RPMI7951 (cell line): Measurements from ENCODE around the gene EXOSC6. TPM values are rescaled to one million over a fixed set of nuclear protein-coding genes. Genes with fewer than 3 reads are reported as not detected.
"Not testable (repeated sequence)": the region's sequence is repeated elsewhere in the genome, so short reads cannot be mapped to it uniquely, and the experiment has no call there.

ENCODE experiments used
- DNase-seq: peaks from one replicate; pipeline ENCODE4 v3.0.0-alpha.2; 2012; ENCODE audit warnings: low read depth
- total RNA-seq: library from RNA; depleted of rRNA; stranded (reverse); fragments of >200 nt; shearing (Covaris generic); gene quantifications from 2 replicates; pipeline ENCODE4 v1.2.3, GENCODE V29; 2014; rRNA removed

Gene EXOSC6
- total RNA-seq, 1 experiment from 2014 or later, result 10.0 TPM

GRCh38 chr16:70199170-70199569 is 52.6 kb downstream of the EXOSC6 start:
- DNase-seq, result peak; percentile 1

- not testable (repeated sequence) for DNase-seq
Observed at GRCh38 chr16:70198666-70199065, 53.1 kb downstream of the EXOSC6 start.

- not testable (repeated sequence) for DNase-seq
Observed at GRCh38 chr16:70198230-70198629, 53.5 kb downstream of the EXOSC6 start.

GRCh38 chr16:70197611-70198010 is 54.1 kb downstream of the EXOSC6 start:
- DNase-seq, result not testable (repeated sequence)

Other genes starting within 250 kb of the EXOSC6 start
- 12.2 and 13.1 TPM in 2 replicates for gene PDPR, start 137.6 kb downstream of the EXOSC6 start, total RNA-seq
- not detected in 2 replicates for gene CLEC18C, start 78.2 kb downstream of the EXOSC6 start, total RNA-seq
- 43.5 and 50.8 TPM in 2 replicates for gene AARS1, start 37.6 kb upstream of the EXOSC6 start, total RNA-seq
- 17.5 and 31.7 TPM in 2 replicates for gene DDX19B, start 47.2 kb upstream of the EXOSC6 start, total RNA-seq
- 40.0 and 40.9 TPM in 2 replicates for gene DDX19A, start 95.0 kb upstream of the EXOSC6 start, total RNA-seq
- gene ST3GAL2, start 187.2 kb upstream of the EXOSC6 start, total RNA-seq, result 18.5 and 26.6 TPM in 2 replicates
- gene FCSK, start 202.7 kb upstream of the EXOSC6 start, total RNA-seq, result 3.9 and 6.4 TPM in 2 replicates